ENCODE data around the gene C1orf174. TPM values are rescaled to one million over a fixed set of nuclear protein-coding genes. Genes with fewer than 3 reads are reported as not detected.

Gene C1orf174
- total and polyA plus RNA-seq, 2 experiments from 2014 or later, result 20.7 to 23.6 TPM

DNA sequence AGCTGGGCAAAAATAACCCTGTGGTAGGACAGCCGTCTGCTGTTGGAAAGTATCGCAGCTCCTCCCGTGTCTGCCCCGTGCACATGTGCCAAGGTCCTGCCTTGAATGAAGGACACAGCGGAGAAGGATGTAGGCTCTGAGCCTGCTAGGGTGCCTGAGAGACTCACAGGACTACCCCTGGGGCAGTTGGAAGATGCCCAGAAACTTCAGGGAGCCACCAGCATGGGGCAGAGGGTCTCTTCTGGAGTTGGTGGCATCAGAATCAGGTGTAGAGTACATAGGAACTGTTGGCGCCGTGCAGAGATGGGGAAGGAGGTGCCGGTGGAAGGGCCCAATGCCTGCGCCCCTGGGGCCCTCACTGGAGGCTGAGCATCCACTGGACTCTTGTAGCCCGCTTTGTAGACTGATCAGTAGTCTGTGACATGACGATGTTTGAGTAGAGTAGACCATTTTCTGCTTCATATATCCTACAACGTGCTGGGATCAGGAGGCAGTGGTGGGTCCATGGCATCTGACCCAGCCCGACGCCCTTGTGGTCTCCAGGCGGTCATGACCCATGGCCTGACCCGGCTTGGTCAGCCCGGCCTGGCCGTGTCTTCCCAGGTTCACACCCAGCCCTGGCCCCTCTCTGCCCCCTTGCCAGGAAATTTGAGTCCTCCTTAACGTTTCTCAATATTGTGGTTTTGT is 5.3 kb upstream of the C1orf174 start:
- Histone ChIP-seq H3K27me3 (no peaks in the 10 kb centered on the region), H3K4me3 (no peak overlapping the region), H3K36me3 (replicated peaks; ENCODE audit: insufficient read depth, low read depth) (no peaks in the 10 kb centered on the region), H3K4me2 (no peak overlapping the region), H3K4me1 (ENCODE audit: insufficient read depth) (no peaks in the 10 kb centered on the region), H3K27ac (no peak overlapping the region), H3K79me2 (peaks cover 6% of the 10 kb centered on the region), H3K9me2 (replicated peaks; ENCODE audit: insufficient read depth) (no peaks in the 10 kb centered on the region), H4K20me1 (ENCODE audit: insufficient read depth, poor library complexity, severe bottlenecking) (no peaks in the 10 kb centered on the region), H2AFZ (no peak overlapping the region), H3K9me3 (ENCODE audit: low read depth) (no peaks in the 10 kb centered on the region)
- TF ChIP-seq EZH2phosphoT487 (IDR thresholded peaks at IDR 0.05; ENCODE audit: low read depth, severe bottlenecking, unreplicated experiment) (no peak), EZH2 (IDR thresholded peaks at IDR 0.05; ENCODE audit: borderline replicate concordance) (no peak)
- TF ChIP-seq, protein P1, sequence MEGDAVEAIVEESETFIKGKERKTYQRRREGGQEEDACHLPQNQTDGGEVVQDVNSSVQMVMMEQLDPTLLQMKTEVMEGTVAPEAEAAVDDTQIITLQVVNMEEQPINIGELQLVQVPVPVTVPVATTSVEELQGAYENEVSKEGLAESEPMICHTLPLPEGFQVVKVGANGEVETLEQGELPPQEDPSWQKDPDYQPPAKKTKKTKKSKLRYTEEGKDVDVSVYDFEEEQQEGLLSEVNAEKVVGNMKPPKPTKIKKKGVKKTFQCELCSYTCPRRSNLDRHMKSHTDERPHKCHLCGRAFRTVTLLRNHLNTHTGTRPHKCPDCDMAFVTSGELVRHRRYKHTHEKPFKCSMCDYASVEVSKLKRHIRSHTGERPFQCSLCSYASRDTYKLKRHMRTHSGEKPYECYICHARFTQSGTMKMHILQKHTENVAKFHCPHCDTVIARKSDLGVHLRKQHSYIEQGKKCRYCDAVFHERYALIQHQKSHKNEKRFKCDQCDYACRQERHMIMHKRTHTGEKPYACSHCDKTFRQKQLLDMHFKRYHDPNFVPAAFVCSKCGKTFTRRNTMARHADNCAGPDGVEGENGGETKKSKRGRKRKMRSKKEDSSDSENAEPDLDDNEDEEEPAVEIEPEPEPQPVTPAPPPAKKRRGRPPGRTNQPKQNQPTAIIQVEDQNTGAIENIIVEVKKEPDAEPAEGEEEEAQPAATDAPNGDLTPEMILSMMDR (IDR thresholded peaks at IDR 0.05; ENCODE audit: poor library complexity), result no peak
- no peak for DNase-seq (ENCODE audit: low spot score)
- 94% methylated on average over 19 of the region's 19 CpGs for WGBS (ENCODE audit: low lambda C conversion rate, missing lambda C conversion rate)

DNA sequence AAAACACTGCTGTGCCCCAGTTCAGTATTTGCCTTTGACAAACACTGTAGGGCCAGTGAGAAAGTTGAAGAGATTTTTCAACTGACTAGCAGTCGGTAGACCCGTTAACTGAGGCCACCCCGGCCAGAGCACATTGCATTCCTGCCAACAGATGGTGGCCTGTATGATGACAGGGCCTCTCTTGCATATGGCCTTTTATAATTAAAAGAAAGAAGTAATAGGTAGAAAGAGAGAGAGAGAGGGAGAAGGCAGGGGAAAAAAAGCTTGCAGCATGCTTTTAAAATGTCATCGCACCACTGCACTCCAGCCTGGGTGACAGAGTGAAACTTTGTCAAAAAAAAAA is 4.7 kb upstream of the C1orf174 start:
- H2AFZ ChIP-seq, result no peak overlapping the region
- H3K4me1 ChIP-seq (ENCODE audit: insufficient read depth), result no peaks in the 10 kb centered on the region
- no peak overlapping the region for H3K4me2 ChIP-seq
- H3K4me3 ChIP-seq, result no peak overlapping the region
- H3K79me2 ChIP-seq, result peaks cover 8% of the 10 kb centered on the region
- no peaks in the 10 kb centered on the region for H3K36me3 ChIP-seq (replicated peaks; ENCODE audit: insufficient read depth, low read depth)
- no peaks in the 10 kb centered on the region for H3K9me2 ChIP-seq (replicated peaks; ENCODE audit: insufficient read depth)
- 82% methylated on average over 4 of the region's 4 CpGs for WGBS (ENCODE audit: low lambda C conversion rate, missing lambda C conversion rate)
- DNase-seq (ENCODE audit: low spot score), result no peak
- no peaks in the 10 kb centered on the region for H3K27me3 ChIP-seq
- H4K20me1 ChIP-seq (ENCODE audit: insufficient read depth, poor library complexity, severe bottlenecking), result no peaks in the 10 kb centered on the region
- TF ChIP-seq, protein P1 (IDR thresholded peaks at IDR 0.05; ENCODE audit: poor library complexity), result no peak
- no peak for TF ChIP-seq EZH2 (IDR thresholded peaks at IDR 0.05; ENCODE audit: borderline replicate concordance)
- TF ChIP-seq EZH2phosphoT487 (IDR thresholded peaks at IDR 0.05; ENCODE audit: low read depth, severe bottlenecking, unreplicated experiment), result no peak
- no peak overlapping the region for H3K27ac ChIP-seq
- no peaks in the 10 kb centered on the region for H3K9me3 ChIP-seq (ENCODE audit: low read depth)

DNA sequence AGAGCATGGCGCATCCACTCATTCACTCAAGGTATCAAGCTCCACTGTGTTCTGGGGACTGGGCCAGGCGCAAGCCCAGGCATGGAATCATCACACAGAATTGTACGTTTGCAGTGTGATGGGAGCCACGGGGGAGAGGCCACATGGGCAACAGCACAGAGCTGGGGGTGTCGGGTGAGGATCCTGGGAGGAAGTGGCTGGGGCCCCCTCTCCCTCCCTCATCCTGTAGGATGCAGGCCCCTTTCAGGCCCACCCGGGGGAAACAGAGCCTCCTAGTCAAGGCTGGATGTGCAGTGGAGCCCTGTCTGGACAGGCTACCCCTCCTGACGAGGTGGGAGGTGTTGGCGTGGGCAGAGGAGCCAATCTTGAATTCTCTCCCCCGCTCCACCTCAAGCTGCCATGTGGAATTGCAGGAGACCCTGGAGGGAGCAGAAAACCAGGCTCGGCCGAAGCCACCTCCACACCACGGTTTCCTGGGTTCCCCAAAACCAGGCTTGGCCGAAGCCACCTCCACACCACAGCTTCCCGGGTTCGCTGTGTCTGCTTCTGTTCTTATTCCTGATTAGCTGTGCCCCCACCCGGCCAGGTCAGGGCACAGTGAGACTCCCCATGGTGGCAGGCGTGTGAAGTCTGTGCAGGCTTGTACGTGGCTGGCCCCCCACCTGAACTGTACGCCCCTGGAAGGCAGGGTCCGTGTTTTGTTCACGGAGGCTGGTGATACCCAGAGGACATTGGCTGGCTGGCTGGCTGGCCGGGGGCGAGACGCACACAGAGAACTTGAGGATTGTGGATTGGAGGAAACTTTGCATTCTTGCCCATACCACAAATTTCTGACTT is 4.2 kb upstream of the C1orf174 start:
- Histone ChIP-seq H3K4me3 (no peak overlapping the region), H4K20me1 (ENCODE audit: insufficient read depth, poor library complexity, severe bottlenecking) (no peaks in the 10 kb centered on the region), H3K36me3 (replicated peaks; ENCODE audit: insufficient read depth, low read depth) (no peaks in the 10 kb centered on the region), H3K4me2 (no peak overlapping the region), H3K27ac (no peak overlapping the region), H3K9me2 (replicated peaks; ENCODE audit: insufficient read depth) (no peaks in the 10 kb centered on the region), H2AFZ (no peak overlapping the region), H3K9me3 (ENCODE audit: low read depth) (no peaks in the 10 kb centered on the region), H3K27me3 (no peaks in the 10 kb centered on the region), H3K79me2 (peaks cover 14% of the 10 kb centered on the region), H3K4me1 (ENCODE audit: insufficient read depth) (no peaks in the 10 kb centered on the region)
- no peak for DNase-seq (ENCODE audit: low spot score)
- 86% methylated on average over 24 of the region's 24 CpGs for WGBS (ENCODE audit: low lambda C conversion rate, missing lambda C conversion rate)
- no peak for TF ChIP-seq EZH2 (IDR thresholded peaks at IDR 0.05; ENCODE audit: borderline replicate concordance)

Measured in hepatocyte (in vitro differentiated cells).